Epidermal melanocyte (primary cell): ENCODE measurements around the gene KRT8.
"Not testable (repeated sequence)": the region's sequence is repeated elsewhere in the genome, so short reads cannot be mapped to it uniquely, and the experiment has no call there.

Experiments
- DNase-seq: peaks from one replicate; pipeline ENCODE4 v3.0.0; 2011; ENCODE audit warnings: low spot score; ENCODE audit not compliant: insufficient read length

Gene KRT8

DNA sequence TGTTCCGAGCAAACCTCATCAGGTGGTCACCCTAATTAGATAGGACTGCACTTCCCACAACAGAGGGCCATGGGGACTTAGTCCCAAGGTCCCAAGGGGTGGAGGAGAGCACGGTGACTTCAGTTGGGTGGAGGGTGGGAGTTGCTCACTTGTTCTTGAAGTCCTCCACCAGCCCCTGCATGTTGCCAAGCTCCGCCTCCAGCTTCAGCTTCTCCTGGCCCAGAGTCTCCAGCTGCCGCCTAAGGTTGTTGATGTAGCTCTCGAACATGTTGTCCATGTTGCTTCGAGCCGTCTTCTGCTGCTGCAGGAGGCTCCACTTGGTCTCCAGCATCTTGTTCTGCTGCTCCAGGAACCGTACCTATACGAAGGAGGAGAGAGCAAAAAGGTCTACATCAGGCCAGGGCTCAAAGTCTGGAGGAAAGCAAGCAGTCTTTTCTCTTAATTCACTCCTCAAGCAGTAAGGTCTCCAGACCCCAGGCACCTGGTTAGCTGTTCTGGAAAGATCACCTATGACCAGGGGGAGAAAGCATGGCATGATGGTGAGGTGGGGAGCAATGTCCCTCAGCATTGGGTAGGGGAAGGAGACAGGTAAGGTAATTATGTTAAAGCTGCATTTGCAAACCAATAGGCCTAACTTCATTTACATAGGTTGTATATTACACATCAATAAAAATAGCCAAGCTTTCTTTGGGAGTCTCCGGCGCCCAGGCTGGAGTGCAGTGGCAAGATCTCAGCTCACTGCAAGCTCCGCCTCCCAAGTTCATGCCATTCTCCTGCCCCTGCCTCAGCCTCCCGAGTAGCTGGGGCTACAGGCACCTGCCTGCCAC lies 2.9 kb downstream of the KRT8 start:
- no peak for DNase-seq

DNA sequence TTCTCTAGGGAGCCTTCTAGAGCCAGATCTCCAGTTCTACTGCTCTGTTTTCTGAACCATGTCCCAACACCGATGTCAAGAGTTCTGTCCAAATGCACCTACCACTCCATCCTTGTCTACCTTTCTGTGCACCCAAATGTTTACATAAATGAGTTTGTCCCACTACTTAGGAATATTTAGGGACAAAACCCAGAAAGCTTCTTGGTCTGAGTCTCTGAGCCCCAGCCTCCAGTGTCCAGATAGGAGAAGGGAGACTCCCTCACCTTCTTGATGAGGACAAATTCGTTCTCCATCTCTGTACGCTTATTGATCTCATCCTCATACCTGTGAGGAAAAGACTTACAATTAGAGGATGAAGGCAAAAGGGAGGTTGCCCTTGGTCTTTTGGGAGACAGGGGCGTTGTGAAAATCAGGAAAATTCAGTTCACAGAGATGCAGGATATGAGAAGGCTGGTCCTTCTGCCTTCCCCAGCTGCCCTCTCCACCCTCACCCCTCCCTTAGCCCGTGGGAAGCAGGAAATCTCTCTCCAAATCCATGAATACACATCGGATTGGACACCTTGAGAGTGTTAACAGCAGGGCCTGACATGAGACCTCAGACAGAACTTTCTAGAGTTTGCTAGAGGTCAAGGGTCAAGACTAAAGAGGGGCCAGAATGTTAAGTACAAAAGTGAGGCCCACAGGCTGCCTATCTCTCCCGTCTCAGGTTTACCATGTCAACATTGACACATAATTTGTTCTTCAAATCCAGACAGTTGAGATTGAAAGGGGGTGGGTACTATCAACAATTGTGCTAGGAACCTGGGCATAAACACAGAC lies 3.8 kb downstream of the KRT8 start:
- DNase-seq = no peak

DNA sequence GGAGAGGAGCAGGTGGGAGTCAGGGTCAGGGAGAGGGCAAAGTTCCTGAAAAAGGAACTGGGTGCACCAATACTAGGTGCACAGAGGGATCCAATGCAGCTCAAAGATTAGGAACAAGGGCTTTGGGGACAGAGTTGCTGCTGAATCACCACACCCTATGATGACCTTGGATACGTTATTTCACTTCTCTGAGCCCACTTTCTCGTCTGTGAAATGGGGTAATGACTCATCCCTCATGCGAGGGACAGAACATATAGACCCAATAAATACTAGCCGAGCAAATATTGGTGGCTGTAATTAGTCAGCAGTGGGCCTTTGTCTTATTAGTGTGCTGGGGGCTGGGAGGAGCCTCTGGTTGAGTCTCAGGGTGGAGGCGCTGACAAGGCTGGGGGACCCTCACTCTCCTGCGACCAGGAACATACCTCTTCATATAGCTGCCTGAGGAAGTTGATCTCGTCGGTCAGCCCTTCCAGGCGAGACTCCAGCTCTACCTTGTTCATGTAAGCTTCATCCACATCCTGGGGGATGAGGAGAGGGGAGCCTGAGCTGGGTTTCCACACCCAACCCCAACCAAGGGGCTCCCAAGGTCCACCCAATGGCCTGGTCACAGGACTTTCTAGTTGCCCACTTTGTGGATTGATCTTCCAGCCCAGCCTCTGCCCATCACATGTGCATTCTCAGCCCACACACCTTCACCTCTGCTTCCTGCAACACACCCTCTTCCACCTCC lies 4.5 kb downstream of the KRT8 start:
- DNase-seq = no peak

DNA sequence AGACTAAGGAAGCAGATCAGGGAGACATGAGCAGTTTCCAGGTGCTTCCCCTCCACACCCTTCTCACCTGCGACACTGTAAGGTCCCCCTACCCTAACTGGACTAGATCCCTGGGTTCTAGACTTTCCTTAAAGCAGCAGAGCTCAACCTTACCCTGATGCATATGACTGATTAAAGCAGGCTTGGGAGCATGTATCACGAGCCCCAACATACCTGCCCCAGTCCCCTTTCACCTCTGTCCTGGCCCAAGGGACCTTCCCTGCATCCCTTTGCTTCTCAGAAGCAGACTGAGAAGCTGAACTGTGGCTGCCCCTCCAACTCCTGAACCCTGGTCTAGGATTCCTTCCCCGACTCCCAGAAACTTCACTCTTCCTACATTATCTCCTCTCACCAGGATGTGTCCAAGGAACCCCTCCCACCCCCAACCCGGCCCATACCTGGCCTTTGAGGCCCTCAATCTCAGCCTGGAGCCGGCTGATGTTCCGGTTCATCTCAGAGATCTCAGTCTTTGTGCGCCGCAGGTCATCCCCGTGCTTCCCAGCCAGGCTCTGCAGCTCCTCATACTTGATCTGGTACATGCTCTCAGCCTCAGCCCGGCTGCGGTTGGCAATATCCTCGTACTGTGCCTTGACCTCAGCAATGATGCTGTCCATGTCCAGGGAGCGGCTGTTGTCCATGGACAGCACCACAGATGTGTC lies 5.4 kb downstream of the KRT8 start:
- DNase-seq = no peak

DNA sequence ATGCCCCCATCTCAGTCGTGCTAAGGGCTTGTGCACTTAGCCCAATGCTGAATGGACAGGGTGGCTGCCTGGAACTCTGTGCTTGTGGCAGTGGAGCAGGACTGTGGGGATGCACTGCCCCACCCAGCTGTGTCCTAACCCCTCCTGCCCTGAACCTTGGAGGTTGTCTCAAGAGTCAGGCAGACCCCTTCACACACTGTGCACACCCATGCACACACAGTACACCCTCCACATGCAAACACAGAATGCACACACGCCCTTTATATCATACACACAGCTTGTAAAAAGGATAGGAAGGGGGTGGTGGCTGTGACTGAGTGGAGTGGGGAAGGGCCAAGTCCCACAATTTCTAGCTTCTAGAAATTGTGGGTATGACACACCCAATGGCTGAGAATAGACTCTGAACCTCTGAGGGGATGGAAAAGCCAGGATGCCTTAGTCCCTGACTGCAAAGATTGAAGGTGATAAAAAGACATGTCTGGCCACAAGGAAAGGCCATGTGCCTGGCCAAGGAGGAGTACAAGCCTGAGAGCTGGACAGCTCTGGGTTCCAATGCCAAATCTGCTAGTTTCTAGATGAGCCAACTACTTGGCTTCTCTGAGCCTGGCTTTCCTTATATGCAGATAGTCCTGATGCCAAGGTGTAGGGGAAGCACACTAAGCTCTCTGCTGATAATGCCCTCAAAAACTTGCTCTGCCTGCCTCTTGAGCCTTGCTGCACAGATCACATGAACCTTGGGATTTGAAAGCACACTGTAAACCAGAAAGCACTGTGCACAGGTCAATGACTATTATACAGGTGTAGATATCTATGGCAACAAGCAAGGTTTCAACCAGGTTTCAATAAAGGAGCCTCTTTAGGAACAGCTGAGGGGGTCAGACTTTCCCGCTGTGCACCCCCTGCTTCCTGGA lies 8.4 kb downstream of the KRT8 start:
- no peak for DNase-seq

DNA sequence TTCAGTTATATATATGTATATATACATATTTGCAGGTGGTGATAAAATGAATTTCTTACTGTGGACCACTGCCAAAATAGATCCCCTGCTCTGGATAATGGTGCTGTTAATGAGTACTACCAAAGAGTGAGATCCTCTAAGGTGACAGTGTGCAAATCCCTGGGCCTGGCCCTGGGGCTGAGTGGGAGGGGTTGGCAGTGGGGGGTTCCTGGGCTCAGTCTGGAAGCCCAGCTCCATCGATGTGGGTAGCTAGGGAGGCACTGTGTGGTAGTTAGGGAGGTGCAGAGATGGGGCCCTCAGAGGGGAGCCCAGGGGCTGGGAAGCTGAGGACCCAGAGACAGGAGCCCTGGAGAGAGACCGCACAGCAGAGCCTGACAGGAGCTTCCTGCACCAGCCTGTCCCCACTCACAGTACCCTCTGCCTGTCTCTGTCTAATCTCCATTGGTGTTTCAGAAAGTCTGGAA lies 9.1 kb downstream of the KRT8 start:
- no peak for DNase-seq

DNA sequence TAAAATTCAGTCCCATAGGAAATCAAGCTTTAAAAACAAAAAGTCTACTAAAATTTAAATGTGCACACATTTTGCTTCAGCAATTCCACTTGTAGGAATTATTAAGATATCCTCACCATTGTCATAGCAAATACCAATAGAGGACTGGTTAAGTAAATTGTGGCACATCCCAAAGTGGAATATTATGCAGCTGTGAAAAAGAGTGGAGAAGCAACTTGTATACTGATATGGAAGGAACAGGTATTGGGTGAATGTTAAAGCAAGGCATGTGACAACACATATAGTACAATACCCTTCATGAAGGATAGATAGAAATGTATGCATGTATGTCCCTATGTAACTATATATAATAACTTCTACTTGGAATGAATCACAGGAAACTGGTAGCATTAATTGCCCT lies 11.9 kb downstream of the KRT8 start:
- no peak for DNase-seq

DNA sequence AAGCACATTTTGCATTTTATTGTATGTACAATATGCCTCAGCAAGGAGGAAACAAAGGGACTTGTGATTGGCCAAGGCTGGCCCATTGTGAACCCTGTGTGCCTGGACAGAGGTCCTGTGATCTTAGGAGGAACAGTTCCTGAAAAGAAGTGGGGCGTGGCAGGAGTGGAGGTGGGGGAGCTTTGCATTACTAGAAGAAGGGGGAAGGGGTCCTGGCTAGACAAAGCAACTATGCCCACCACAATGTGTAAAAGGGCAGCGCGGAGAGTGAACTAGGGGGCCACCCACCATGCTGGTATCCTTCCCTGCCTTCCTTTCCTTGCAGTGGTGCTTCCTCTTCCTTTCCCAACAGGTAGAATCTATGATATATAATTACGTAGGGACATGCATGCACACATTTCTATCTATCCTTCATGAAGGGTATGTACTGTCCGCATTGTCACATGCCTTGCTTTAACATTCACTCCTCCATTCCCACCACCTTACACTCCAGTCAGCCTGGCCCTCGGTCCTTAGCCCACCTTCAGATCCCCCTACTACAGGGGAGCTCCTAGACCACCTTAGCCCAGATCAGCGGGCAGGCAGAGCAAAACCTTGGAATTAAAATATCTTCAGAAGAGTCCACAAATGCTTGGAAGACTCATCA lies 12.5 kb downstream of the KRT8 start:
- DNase-seq = no peak

DNA sequence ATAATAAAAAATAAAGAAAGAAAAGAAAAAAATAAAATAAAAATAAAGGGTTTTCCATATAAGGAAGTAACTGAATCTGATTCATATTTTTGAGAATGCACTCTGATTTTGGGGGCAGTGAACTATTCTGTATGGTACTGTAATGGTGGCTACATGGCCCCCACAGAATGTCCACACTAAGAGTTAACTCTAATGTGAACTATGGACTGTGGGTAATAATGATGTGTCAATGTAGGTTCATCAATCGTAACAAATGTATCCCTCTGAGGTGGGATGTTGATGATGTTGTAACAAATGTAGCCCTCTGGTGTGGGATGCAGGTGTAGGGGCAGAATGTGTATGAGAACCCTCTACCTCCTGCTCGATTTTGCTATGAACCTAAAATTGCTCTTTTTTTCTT lies 13.8 kb downstream of the KRT8 start:
- DNase-seq = no peak

DNA sequence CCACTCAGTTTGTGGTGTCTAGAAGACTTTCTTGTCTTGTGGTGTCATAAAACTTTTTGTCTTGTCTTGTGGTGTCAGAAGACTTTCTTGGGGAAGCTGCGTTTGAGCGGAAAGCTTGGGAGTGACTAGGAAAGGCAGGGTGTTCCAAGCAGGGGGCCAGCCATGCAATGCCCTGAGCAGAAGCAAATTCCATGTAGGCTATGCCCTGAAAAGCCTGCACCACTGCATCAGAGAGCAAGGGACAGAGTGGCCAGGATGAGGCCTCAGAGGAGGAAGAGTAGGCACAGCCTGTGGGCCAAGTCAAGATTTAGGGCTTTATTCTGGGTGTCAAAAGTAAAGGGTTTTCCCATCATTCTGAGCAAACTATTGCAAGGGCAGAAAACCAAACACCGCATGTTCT lies 14.5 kb downstream of the KRT8 start:
- no peak for DNase-seq

DNA sequence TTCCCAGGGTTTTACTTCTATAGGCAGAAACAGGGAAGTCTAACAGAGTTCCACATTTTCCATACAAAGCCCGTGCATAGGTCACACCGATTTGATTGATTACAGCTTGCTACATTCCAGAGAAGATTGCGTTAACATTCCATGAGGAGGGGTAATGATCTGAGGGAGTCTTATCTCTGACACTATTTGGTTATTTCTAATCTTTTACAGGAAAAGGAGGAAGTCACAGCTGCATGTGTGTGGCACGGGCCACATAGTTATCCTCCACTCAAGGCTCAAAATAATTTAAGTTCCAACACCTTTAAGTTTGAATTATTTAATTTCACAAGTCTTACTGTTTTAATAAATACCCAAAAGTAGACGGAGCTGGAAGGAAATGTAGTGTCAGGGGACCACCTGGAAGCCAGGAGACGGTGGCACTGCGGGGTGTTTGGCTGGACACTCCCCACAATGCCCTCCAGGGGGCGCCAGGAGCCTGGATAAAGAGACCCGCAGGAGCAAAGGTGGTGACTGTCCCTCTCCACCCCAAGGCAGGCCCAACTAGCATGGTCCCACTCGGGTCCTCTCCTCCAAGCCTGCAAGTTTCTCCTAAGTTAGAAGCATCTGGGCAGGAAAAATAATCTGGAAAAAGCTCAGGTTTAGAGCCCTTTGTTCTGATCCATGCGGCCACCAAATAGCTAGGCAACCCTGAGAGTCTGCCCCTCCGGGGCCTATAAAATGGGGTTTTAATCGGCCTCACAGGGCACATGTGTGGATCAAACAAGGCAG lies 20.2 kb downstream of the KRT8 start:
- DNase-seq = no peak

DNA sequence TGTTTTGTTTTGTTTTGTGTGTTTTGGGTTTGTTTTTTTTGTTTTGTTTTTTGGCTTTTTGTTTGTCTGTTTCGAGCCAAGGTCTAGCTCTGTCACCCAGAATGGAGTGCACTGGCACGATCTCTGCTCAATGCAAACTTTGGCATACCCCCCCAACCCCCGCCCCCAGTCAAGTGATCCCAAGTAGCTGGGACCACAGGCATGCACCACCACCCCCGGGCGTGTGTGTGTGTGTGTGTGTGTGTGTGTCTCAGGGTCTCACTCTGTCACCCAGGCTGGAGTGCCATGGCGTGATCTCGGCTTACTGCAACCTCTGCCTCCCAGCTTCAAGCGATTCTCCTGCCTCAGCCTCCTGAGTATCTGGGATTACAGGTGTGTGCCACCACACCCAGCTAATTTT lies 24.4 kb downstream of the KRT8 start:
- DNase-seq = not testable (repeated sequence)

DNA sequence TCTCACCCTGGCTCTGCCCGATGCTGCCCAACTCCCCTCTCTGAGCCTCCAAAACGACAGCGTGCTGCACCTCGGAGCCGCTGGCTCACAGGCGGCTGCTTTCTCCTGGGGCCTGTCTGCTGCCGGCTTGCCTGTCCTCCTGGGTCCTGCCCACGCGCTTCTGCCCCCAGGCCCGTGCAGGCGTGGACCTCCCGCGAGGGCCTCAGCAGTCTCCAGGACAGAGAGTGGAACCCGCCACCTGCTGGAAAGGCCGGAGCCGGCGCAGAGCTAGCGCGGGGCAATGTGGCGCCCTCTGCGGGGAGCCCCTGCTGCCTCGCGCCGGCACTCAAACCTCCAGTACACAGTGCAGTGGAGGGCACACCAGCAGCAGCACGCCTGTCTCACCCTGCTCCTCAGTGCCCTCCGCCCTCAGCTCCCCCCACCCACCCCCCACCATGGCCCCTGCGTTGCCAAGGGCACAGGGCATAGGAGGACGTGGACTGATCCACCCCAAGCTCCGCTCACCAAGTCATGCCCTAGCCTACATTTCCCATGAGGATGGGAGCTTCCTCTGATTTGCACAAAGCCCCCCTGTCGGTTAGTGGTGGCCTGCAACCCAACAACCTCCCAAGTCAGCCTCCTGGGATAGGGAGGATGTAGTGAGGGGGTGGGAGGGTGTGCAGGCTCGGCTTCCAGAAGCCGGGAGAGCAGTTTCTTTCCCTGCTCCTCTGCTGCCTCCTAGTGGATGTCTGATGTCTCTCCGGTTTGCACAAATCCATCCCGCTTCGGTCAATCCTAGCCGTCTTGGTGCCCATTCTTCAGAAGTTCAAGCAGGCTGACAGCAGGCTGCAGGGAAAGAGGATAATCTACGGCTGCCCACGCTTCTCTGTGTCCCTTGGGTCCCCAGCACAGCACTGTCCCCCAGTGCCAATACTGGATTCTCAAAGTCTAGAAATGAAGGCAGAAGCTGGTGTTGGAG lies 25.2 kb downstream of the KRT8 start:
- peak; percentile 88 for DNase-seq

DNA sequence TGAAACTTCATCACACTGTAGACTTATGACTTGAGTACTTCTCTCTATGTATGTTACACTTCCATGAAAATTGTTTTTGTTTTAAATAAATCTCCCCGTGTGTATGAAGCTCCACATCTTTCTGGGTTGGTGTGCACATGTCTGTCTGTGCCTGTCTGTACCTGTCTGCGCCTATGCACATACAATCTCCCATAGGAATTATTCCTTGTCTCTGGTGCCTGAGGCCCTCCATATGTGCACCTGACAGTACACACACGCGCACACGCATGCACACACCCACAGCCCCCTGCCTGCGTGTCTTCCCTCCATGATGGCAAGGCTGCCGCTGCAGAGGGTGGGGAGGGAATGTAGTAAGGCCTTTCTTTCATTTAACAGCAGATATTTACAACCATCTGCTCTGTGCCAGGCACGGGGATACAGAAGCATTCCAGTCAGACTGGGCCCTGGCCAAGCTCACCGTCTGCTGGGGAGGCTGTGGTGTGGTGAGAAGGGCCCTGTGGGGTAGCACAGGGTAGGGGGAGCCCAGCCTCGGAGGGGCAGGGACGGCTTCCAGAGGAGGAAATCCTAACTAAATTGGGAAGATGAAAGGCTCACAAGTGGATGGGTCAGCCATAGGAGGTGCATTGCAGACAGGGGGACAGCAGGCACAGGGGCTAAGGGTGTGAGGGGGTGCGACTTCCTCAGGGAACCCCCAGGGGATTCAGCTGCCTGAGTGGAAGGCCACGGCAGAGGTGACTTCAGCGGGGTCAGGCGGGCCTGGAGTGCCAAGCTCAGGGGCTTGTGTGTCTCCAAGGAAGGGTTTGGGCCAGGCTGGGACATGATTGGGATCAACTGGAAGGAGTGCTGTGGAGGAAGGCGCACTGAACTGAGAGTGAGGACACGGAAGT lies 26.1 kb downstream of the KRT8 start:
- no peak for DNase-seq

DNA sequence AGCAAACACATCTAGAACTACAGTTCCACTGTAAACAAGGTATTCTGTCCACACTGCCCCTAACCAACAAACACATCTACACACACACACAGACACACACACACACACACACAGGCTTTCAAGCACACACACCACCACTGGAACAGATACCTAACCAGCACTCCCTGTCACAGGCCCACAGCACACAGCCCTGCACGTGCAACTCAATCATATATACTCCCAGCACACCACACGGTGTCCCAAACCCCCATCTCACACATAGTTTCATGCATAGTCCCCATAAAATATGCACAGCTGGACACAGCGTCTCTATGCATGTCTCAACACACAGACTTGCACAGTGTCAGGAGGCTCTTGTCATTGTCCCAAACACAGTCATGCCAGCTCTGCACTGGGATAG lies 27.6 kb downstream of the KRT8 start:
- DNase-seq = no peak

DNA sequence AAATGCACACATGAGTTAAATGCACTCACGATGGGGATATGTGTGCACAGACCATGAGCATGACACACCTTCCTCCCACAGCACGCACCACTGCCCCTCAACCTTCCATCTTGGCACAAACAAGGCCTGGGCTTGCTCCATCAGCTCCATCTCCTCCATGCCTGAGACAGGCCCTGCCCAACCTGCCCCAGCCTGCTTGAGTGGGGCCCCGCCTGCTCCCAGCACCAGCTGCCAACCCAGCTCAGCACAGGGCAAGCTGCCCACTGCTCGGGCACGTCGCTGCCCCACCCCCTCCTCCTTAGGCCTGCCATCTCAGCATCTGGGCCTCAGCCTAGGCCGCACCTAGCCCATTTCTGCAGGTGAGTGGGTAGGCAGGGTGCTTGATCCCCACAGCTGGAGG lies 28.5 kb downstream of the KRT8 start:
- no peak for DNase-seq
